IMR-90 (cell line): ENCODE results near the gene CYP46A1. TPM values are rescaled to one million over a fixed set of nuclear protein-coding genes. Genes with fewer than 3 reads are reported as not detected.
A peak's percentile ranks its signal among the peaks of the same experiment; 100 is the strongest.

Experiments
- ATAC-seq: fragments of 200-7000 bp; cut with Tn5 transposase; 2 replicates; pipeline ENCODE4 v1.9.1; 2020; ENCODE audit warnings: low read depth, mild to moderate bottlenecking, moderate library complexity
- BruUV-seq: library from RNA; stranded (reverse); fragments of 400-500 nt; replicated peaks from 2 replicates; lab custom pipeline; 2021; lab: Mats Ljungman, UMichigan
- CTCF ChIA-PET: fragments of 300-600 bp; formaldehyde crosslinking; extraction: SDS; loops from one replicate; lab custom pipeline; 2021; ENCODE audit warnings: antibody characterized with exemption; lab: Yijun Ruan, JAX
- POLR2A ChIA-PET: fragments of 300-600 bp; sonication (Branson Sonifier 250); formaldehyde crosslinking; loops from one replicate; lab custom pipeline; 2022; ENCODE audit warnings: antibody characterized with exemption; ENCODE audit not compliant: unreplicated experiment; lab: Charles Lee
- DNase-seq: peaks from one replicate; pipeline ENCODE4 v3.0.0; 2013
- H2AFZ ChIP-seq: replicated peaks from 2 replicates; pipeline ENCODE3; 2013; ENCODE audit warnings: low read length, mild to moderate bottlenecking; ENCODE audit not compliant: poor library complexity
- H2AK5ac ChIP-seq: 2 replicates; pipeline ENCODE4 v1.6.1; 2013; ENCODE audit warnings: low read depth, low read length, inconsistent platforms
- H2AK9ac ChIP-seq: replicated peaks from 2 replicates; pipeline ENCODE3; 2013; ENCODE audit warnings: mild to moderate bottlenecking, low read depth, low read length, moderate library complexity; ENCODE audit not compliant: poor library complexity
- H2BK120ac ChIP-seq: 2 replicates; pipeline ENCODE4 v1.6.1; 2013; ENCODE audit warnings: low read depth, low read length, inconsistent platforms
- H2BK15ac ChIP-seq: 3 replicates; pipeline ENCODE4 v1.6.1; 2013; ENCODE audit warnings: low read depth, low read length, inconsistent platforms
- H2BK20ac ChIP-seq: 2 replicates; pipeline ENCODE4 v1.6.1; 2013; ENCODE audit warnings: low read depth, mild to moderate bottlenecking, inconsistent platforms, low read length, moderate library complexity
- H2BK5ac ChIP-seq: 2 replicates; pipeline ENCODE4 v1.6.1; 2013; ENCODE audit warnings: mild to moderate bottlenecking, low read depth, low read length, inconsistent platforms; ENCODE audit not compliant: poor library complexity, severe bottlenecking
- H3K14ac ChIP-seq: replicated peaks from 2 replicates; pipeline ENCODE4 v1.6.1; 2013; ENCODE audit warnings: low read depth, low read length, inconsistent platforms
- H3K18ac ChIP-seq: 2 replicates; pipeline ENCODE4 v1.6.1; 2013; ENCODE audit warnings: low read depth, low read length, control low read depth
- H3K23ac ChIP-seq: 2 replicates; pipeline ENCODE4 v1.6.1; 2013; ENCODE audit warnings: low read depth, low read length, inconsistent platforms
- H3K27ac ChIP-seq: 2 replicates; pipeline ENCODE4 v1.5.1; 2013; ENCODE audit warnings: mild to moderate bottlenecking, control low read depth, low read length; ENCODE audit not compliant: insufficient read depth
- H3K27me3 ChIP-seq: 2 replicates; pipeline ENCODE4 v1.6.1; 2013; ENCODE audit warnings: low read length; ENCODE audit not compliant: control insufficient read depth, insufficient read depth
- H3K36me3 ChIP-seq: 2 replicates; pipeline ENCODE4 v1.6.1; 2013; ENCODE audit warnings: low read length, mixed read lengths; ENCODE audit not compliant: control insufficient read depth, insufficient read depth
- H3K4ac ChIP-seq: 2 replicates; pipeline ENCODE4 v1.6.1; 2013; ENCODE audit warnings: low read depth, low read length, inconsistent platforms
- H3K4me1 ChIP-seq: 2 replicates; pipeline ENCODE4 v1.6.1; 2013; ENCODE audit warnings: low read length, mixed read lengths; ENCODE audit not compliant: control insufficient read depth, insufficient read depth
- H3K4me2 ChIP-seq: 2 replicates; pipeline ENCODE4 v1.6.1; 2013; ENCODE audit warnings: low read depth, mild to moderate bottlenecking, control low read depth, low read length, moderate library complexity
- H3K4me3 ChIP-seq: 2 replicates; pipeline ENCODE4 v1.5.1; 2013; ENCODE audit warnings: low read depth, mild to moderate bottlenecking, control low read depth, low read length, moderate library complexity; ENCODE audit not compliant: insufficient read depth
- H3K56ac ChIP-seq: 2 replicates; pipeline ENCODE4 v1.6.1; 2013; ENCODE audit warnings: low read length, inconsistent platforms; ENCODE audit not compliant: insufficient read depth; ENCODE audit errors: extremely low read depth
- H3K79me1 ChIP-seq, 2 experiments: 2 replicates each; pipeline ENCODE4 v1.6.1; 2013; ENCODE audit warnings: low read length in 2 of 2, inconsistent platforms in 1 of 2, low read depth in 1 of 2
- H3K9ac ChIP-seq: 2 replicates; pipeline ENCODE4 v1.6.1; 2013; ENCODE audit warnings: low read depth, low read length, control low read depth
- H3K9me1 ChIP-seq: 2 replicates; pipeline ENCODE4 v1.6.1; 2013; ENCODE audit warnings: low read length, inconsistent platforms; ENCODE audit not compliant: insufficient read depth
- H3K9me3 ChIP-seq: 2 replicates; pipeline ENCODE4 v1.6.1; 2013; ENCODE audit warnings: low read length; ENCODE audit not compliant: control insufficient read depth, insufficient read depth
- H4K20me1 ChIP-seq: 2 replicates; pipeline ENCODE4 v1.6.1; 2013; ENCODE audit warnings: low read length, inconsistent platforms; ENCODE audit not compliant: insufficient read depth
- H4K5ac ChIP-seq: 2 replicates; pipeline ENCODE4 v1.6.1; 2013; ENCODE audit warnings: mild to moderate bottlenecking, low read depth, low read length, control low read depth
- H4K8ac ChIP-seq, 2 experiments: 2 replicates each; pipeline ENCODE4 v1.6.1; 2013; ENCODE audit warnings: low read depth in 2 of 2, low read length in 2 of 2, control low read depth in 1 of 2, inconsistent platforms in 1 of 2
- H4K91ac ChIP-seq: 2 replicates; pipeline ENCODE4 v1.6.1; 2013; ENCODE audit warnings: low read depth, low read length, inconsistent platforms; ENCODE audit not compliant: insufficient read depth
- BHLHE40 ChIP-seq: fragments of 150-350 bp; IDR thresholded peaks from 2 replicates; pipeline ENCODE4 v1.6.1; 2016; ENCODE audit warnings: mild to moderate bottlenecking, low read depth, low read length
- CEBPB ChIP-seq: IDR thresholded peaks from 2 replicates; pipeline ENCODE4 v1.6.1; 2012; ENCODE audit warnings: low read depth, low read length, improper control_type of control experiment
- CHD1 ChIP-seq: IDR thresholded peaks from 2 replicates; pipeline ENCODE4 v1.6.1; 2012; ENCODE audit warnings: low read depth, low read length, improper control_type of control experiment
- ELK1 ChIP-seq: fragments of 150-350 bp; IDR thresholded peaks from 2 replicates; pipeline ENCODE4 v1.6.1; 2016; ENCODE audit warnings: low read depth, mild to moderate bottlenecking, low read length, moderate library complexity, borderline replicate concordance
- FOS ChIP-seq: fragments of 150-350 bp; IDR thresholded peaks from 2 replicates; pipeline ENCODE4 v1.6.1; 2016; ENCODE audit warnings: low read depth, low read length
- MAFK ChIP-seq: IDR thresholded peaks from 2 replicates; pipeline ENCODE4 v1.6.1; 2012; ENCODE audit warnings: low read depth, low read length, improper control_type of control experiment
- MXI1 ChIP-seq: IDR thresholded peaks from 2 replicates; pipeline ENCODE4 v1.6.1; 2012; ENCODE audit warnings: low read depth, mild to moderate bottlenecking, low read length, moderate library complexity, borderline replicate concordance
- NFE2L2 ChIP-seq: fragments of 150-350 bp; IDR thresholded peaks from 2 replicates; pipeline ENCODE4 v1.6.1; 2016; ENCODE audit warnings: low read depth, mild to moderate bottlenecking, low read length
- POLR2A ChIP-seq: IDR thresholded peaks from 2 replicates; pipeline ENCODE4 v1.6.1; 2012; ENCODE audit warnings: mild to moderate bottlenecking, low read depth, low read length
- RAD21 ChIP-seq: IDR thresholded peaks from 2 replicates; pipeline ENCODE4 v1.6.1; 2012; ENCODE audit warnings: low read length, improper control_type of control experiment
- RCOR1 ChIP-seq: IDR thresholded peaks from 2 replicates; pipeline ENCODE4 v1.6.1; 2012; ENCODE audit warnings: mild to moderate bottlenecking, low read length, improper control_type of control experiment; ENCODE audit not compliant: insufficient replicate concordance
- RFX5 ChIP-seq: IDR thresholded peaks from 2 replicates; pipeline ENCODE4 v1.8.0; 2012; ENCODE audit warnings: low read depth, mild to moderate bottlenecking, low read length, moderate library complexity
- SMC3 ChIP-seq: fragments of 150-350 bp; IDR thresholded peaks from 2 replicates; pipeline ENCODE4 v1.6.1; 2016; ENCODE audit warnings: low read depth, mild to moderate bottlenecking, antibody characterized with exemption, low read length, moderate library complexity
- USF2 ChIP-seq: fragments of 150-350 bp; IDR thresholded peaks from 2 replicates; pipeline ENCODE4 v1.6.1; 2017; ENCODE audit warnings: mild to moderate bottlenecking, antibody characterized with exemption, low read length, low read depth
- WGBS, 2 experiments: methylation state at CpG; one replicate each; pipeline versions ENCODE4 v1.1.5 to v1.1.7; 2013; ENCODE audit warnings: missing lambda C conversion rate in 2 of 2; ENCODE audit not compliant: insufficient read length in 1 of 2; ENCODE audit errors: extremely low coverage in 2 of 2; 5-methylcytosine and 5-hydroxymethylcytosine counted together
- dilution Hi-C: fragments of 300-500 bp; cut with HindIII; formaldehyde crosslinking; loops from one replicate; pipeline ENCODE4 v1.14.3; 2018; ENCODE audit warnings: low sequenced_read_pairs; ENCODE audit not compliant: unreplicated experiment
- in situ Hi-C: fragments of 300-500 bp; cut with MboI; formaldehyde crosslinking; loops from 3 replicates; pipeline ENCODE4 v1.14.3; 2019; ENCODE audit warnings: low sequenced_read_pairs, inconsistent platforms, mixed read lengths
- intact Hi-C: fragments of 100-400 bp; cut with micrococcal nuclease; formaldehyde crosslinking; loops from 2 replicates; pipeline ENCODE4 v1.10.0; 2022
- polyA plus RNA-seq, 3 experiments: library from polyadenylated mRNA; depleted of rRNA; stranded (reverse); fragments of >200 nt; gene quantifications; 2 replicates each; pipeline ENCODE4 v1.2.3, GENCODE V29; 2012; ENCODE audit warnings: low replicate concordance in 1 of 3
- total RNA-seq: library from RNA; depleted of rRNA; stranded (reverse); fragments of >200 nt; gene quantifications from 2 replicates; pipeline ENCODE4 v1.2.3, GENCODE V29; 2012

Gene CYP46A1
- total and polyA plus RNA-seq, 2 of the 4 experiments (the other 2 are of a cell fraction): 0.18 to 0.31 TPM

DNA sequence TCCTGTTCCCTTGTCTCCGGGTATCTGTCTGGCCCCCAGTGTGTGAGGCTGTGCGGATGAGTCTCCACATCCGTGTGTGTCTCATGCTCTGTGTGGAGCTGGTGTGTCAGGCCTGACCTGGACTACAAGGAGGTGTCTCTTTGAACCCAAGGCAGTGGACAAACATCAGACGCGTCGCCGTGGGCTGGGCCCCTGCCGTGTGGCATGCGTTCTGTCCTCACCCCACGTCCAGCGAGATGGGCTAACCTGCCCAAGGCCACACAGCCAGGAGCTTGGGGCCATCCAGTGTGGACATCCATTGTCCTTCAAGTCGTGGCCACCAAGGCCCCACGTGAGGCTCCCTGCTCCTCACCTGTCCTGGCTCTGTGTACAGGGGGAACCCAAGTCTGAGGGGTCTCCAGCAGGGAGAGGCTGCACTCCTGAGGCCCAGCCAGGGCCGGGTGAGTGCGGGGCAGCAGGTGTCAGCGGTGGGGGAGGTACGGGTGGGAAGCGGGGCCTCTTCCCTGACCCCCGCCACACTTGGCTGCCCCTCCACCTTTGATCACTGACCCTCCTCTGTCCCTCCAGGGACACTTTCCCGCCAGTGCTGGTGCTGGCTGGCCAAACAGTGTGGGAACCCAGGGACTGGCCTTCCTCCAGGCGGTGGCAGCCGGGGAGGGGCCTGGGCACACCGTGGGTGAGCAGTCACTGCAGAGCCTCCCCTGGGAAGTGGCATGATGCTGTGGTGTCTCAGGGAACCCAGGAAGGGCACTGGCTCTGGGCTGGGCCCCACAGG, 48.5 kb downstream of the CYP46A1 start (continued):
- TF ChIP-seq ELK1 (no peak), POLR2A (no peak)

DNA sequence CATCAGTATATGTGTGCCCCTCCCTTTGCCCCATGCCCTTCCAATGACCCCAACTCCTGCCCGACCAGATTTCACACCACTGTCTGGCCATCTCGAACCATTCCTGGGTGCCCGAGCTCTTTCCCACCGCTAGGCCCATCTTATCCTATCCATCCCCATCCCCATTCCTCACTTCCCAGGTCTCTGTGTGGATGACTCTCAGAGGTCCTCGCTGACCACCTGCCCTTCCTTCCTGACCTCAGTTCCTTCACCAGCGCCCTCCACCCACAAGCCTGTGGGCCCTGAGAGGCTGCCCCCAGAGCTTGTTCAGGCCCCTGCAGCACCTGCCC, 49.1 kb downstream of the CYP46A1 start:
- no TSS peak for BruUV-seq
- H3K79me1 ChIP-seq: no peaks in the 10 kb centered on the region
- dilution Hi-C loops (no loop called here), intact Hi-C loops (loop anchor here (5.0 kb wide), 1 partner anchor 74 kb away; no protein-coding TSS in a partner anchor), in situ Hi-C loops (no loop called here)
- H3K4ac ChIP-seq: peak overlapping the region; percentile 9; the same call in 1 of the 2 replicates
- no peak overlapping the region for H3K4me3 ChIP-seq
- no peaks in the 10 kb centered on the region for H3K9me3 ChIP-seq
- no peak overlapping the region for H4K5ac ChIP-seq
- no peak overlapping the region for H2AK5ac ChIP-seq
- H2BK5ac ChIP-seq: no peak overlapping the region
- ChIA-PET CTCF (no interaction called here), POLR2A (interaction anchor here (0.5 kb wide), 1 partner anchor 14 kb away, joined by 3 read pairs; no protein-coding TSS in a partner anchor)
- no peak overlapping the region for H3K18ac ChIP-seq
- no peaks in the 10 kb centered on the region for H4K20me1 ChIP-seq
- ATAC-seq (no peak), DNase-seq (no peak)
- TF ChIP-seq FOS (no peak), POLR2A (no peak), USF2 (no peak), CEBPB (no peak), RCOR1 (no peak), NFE2L2 (no peak), BHLHE40 (no peak), RAD21 (no peak), MAFK (no peak), MXI1 (no peak), RFX5 (no peak), SMC3 (no peak), CHD1 (no peak)
- no peak overlapping the region for H2AK9ac ChIP-seq
- H2AFZ ChIP-seq: peak overlapping the region; percentile 13
- no peak overlapping the region for H3K23ac ChIP-seq
- no peak overlapping the region for H2BK20ac ChIP-seq
- H3K27ac ChIP-seq: no peak overlapping the region
- H3K36me3 ChIP-seq: no peaks in the 10 kb centered on the region
- H4K91ac ChIP-seq: no peak overlapping the region
- no peak overlapping the region for H2BK120ac ChIP-seq
- peaks cover 10% of the 10 kb centered on the region for H3K4me1 ChIP-seq
- H2BK15ac ChIP-seq: no peak overlapping the region
- no peak overlapping the region for H3K56ac ChIP-seq
- no peaks in the 10 kb centered on the region for H3K27me3 ChIP-seq
- 67% methylated on average over 4 of the region's 6 CpGs; no CpG with 5 or more reads in 1 of the 2 experiments for WGBS, 2 experiments
- H4K8ac ChIP-seq: no peak overlapping the region
- H3K4me2 ChIP-seq: no peak overlapping the region
- no peak overlapping the region for H3K14ac ChIP-seq
- no peak overlapping the region for H3K9ac ChIP-seq
- peaks cover 7% of the 10 kb centered on the region; the same call in 1 of the 2 replicates for H3K9me1 ChIP-seq
